GM19455 (cell line): Measurements from ENCODE around the gene KIF18A.

ENCODE experiments used
- ATAC-seq: cut with Tn5 transposase; IDR thresholded peaks from one replicate; pipeline ENCODE4 v1.9.1; 2021; ENCODE audit not compliant: unreplicated experiment

The KIF18A gene

GRCh38 chr11:27971171-27971570 is 136.8 kb downstream of the KIF18A start:
- no peak for ATAC-seq
